ACC112 (cell line): Measurements from ENCODE around the gene FBF1.
"Not testable (repeated sequence)": the region's sequence is repeated elsewhere in the genome, so short reads cannot be mapped to it uniquely, and the experiment has no call there.

Experiments used
- H2AFZ ChIP-seq: fragments of 200-600 bp; sonication (generic); one replicate; pipeline ENCODE4 v1.6.0; 2017; ENCODE audit warnings: antibody characterized with exemption, low read length; ENCODE audit not compliant: unreplicated experiment
- H3K27ac ChIP-seq: fragments of 200-600 bp; sonication (generic); 2 replicates; pipeline ENCODE4 v1.5.1; 2014; ENCODE audit warnings: low read depth, mild to moderate bottlenecking, antibody characterized with exemption, low read length, moderate library complexity
- H3K27me3 ChIP-seq: fragments of 200-600 bp; sonication (generic); 2 replicates; pipeline ENCODE4 v1.6.1; 2014; ENCODE audit warnings: mild to moderate bottlenecking, antibody characterized with exemption, low read length, moderate library complexity, mixed read lengths; ENCODE audit not compliant: insufficient read depth
- H3K36me3 ChIP-seq: fragments of 200-600 bp; sonication (generic); 2 replicates; pipeline ENCODE4 v1.6.1; 2016; ENCODE audit warnings: mild to moderate bottlenecking, antibody characterized with exemption, low read length, moderate library complexity, mixed read lengths; ENCODE audit not compliant: insufficient read depth
- H3K4me1 ChIP-seq: fragments of 200-600 bp; sonication (generic); one replicate; pipeline ENCODE4 v1.6.1; 2016; ENCODE audit warnings: low read length, mixed read lengths; ENCODE audit not compliant: insufficient read depth, unreplicated experiment, control insufficient read depth
- H3K4me3 ChIP-seq: fragments of 200-600 bp; sonication (generic); 2 replicates; pipeline ENCODE4 v1.5.1; 2014; ENCODE audit warnings: mild to moderate bottlenecking, low read depth, low read length
- H3K79me2 ChIP-seq: fragments of 200-600 bp; sonication (generic); one replicate; pipeline ENCODE4 v1.6.0; 2016; ENCODE audit warnings: low read length; ENCODE audit not compliant: control insufficient read depth, unreplicated experiment, insufficient read depth

Gene FBF1

GRCh38 chr17:75872434-75873351 is 68.1 kb downstream of the FBF1 start:
- no peak overlapping the region for H2AFZ ChIP-seq
- H3K4me3 ChIP-seq, result no peak overlapping the region; the same call in 1 of the 2 replicates
- H3K79me2 ChIP-seq, result no peaks in the 10 kb centered on the region
- H3K27me3 ChIP-seq, result no peaks in the 10 kb centered on the region
- H3K4me1 ChIP-seq, result peaks cover 46% of the 10 kb centered on the region
- no peaks in the 10 kb centered on the region for H3K36me3 ChIP-seq
- H3K27ac ChIP-seq, result peak overlapping the region; percentile 89

DNA sequence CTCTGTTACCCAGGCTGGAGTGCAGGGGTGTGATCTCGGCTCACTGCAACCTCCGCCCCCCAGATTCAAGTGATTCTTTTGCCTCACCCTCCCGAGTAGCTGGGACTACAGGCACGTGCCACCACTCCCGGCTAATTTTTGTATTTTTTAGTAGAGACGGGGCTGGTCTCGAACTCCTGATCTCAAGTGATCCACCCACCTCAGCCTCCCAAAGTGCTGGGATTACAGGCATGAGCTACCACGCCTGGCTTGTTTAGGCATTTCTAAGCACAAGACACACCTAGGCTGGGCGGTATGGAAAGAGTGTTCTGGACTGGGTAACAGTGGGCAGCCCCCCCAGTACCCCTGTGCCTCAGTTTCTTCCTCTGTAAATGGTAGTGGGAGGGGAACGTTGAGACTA is 70.6 kb downstream of the FBF1 start:
- Histone ChIP-seq H3K27ac (peak overlapping the region; percentile 74; the same call in 1 of the 2 replicates), H3K4me1 (peaks cover 29% of the 10 kb centered on the region)
- H3K36me3 ChIP-seq, result not testable (repeated sequence)

DNA sequence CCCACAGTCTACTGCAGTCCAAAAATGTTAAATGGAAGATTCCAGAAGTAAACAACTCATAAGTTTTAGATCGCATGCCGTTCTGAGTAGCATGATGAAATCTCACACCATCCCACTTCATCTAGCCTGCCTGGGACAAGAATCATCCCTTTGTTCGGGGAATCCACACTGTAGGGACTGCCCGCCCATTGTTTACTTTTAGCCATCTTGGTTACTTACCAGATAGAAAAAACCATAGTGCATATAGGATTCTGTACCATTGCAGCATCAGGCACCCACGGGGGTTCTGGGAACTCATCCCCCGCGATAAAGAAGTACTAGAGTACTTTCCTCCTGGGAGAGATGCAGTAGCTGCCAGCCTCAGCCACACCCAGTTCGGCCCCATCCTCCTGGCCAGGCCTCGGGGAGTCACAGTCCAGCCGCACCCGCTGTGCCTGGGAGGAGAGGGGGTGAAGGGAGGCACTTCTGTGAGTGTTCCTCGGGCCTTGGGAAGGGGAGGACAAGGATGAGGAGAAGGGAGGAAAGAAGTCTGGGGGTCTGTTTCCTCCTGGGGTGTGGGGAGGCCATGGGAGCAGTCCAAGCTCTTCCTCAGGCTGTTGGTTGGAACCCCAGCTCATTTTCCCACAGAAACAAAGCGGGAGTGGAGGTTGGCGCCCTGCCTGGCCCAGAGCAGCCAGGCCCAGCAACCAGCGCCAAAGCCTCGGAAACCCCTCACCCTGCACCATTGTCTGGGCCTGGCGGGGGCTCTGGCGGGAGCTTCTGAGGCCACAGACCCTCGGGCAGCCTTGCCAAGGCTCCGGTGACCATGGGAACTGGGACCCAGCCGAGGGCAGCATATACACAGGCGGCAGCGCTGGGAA is 71.3 kb downstream of the FBF1 start:
- Histone ChIP-seq H2AFZ (peak overlapping the region; percentile 40), H3K4me3 (peak overlapping the region; percentile 66), H3K4me1 (peaks cover 27% of the 10 kb centered on the region), H3K79me2 (no peaks in the 10 kb centered on the region), H3K27me3 (no peaks in the 10 kb centered on the region), H3K36me3 (no peaks in the 10 kb centered on the region), H3K27ac (peak overlapping the region; percentile 74)

More for the DNA sequence above, 70.6 kb downstream of the FBF1 start:
- not testable (repeated sequence) for H3K79me2 ChIP-seq, H3K4me3 ChIP-seq, H3K27me3 ChIP-seq
- H2AFZ ChIP-seq, result peak overlapping the region; percentile 40

- Histone ChIP-seq H3K4me1 (peaks cover 31% of the 10 kb centered on the region), H2AFZ (peak overlapping the region; percentile 40), H3K27ac (peak overlapping the region; percentile 74)
- H3K27me3 ChIP-seq, H3K4me3 ChIP-seq, H3K79me2 ChIP-seq, H3K36me3 ChIP-seq: not testable (repeated sequence)
Measured at GRCh38 chr17:75868730-75869281, 72.0 kb downstream of the FBF1 start.

DNA sequence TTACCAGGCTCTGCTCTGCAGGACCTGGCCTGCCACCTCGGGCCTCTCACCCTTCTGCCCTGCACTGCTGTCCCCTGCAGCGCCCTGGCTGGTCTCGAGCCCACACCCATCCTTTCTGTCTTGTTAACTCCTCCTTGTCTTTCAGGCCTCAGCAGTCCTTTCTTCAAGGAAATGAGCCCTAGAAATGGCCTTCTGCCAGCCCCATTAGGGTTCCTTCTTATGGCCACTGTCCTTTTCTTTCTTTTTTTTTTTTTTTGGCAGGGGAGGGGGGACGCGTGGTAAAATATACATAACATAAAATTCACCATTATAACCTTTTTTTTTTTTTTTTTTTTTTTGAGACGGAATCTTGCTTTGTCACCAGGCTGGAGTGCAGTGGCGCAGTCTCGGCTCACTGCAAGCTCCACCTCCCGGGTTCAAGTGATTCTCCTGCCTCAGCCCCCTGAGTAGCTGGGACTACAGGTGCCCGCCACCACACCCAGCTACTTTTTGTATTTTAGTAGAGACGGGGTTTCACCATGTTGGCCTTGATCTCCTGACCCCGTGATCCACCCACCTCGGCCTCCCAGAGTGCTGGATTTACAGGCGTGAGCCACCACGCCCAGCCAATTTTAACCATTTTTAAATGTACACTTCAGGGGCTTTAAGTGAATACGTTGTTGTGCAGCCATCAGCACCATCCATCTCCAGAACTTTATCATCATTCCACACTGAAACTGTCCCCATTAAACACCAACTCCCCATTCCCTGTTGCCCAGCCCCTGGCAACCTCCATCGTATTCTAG is 75.2 kb downstream of the FBF1 start:
- H3K4me1 ChIP-seq, result peaks cover 18% of the 10 kb centered on the region
- not testable (repeated sequence) for H3K36me3 ChIP-seq, H3K79me2 ChIP-seq, H3K4me3 ChIP-seq, H3K27me3 ChIP-seq, H3K27ac ChIP-seq, H2AFZ ChIP-seq

- not testable (repeated sequence) for H3K27ac ChIP-seq, H3K4me3 ChIP-seq, H3K79me2 ChIP-seq, H2AFZ ChIP-seq, H3K27me3 ChIP-seq, H3K36me3 ChIP-seq
- peaks cover 17% of the 10 kb centered on the region for H3K4me1 ChIP-seq
Measured at GRCh38 chr17:75864887-75865286, 76.0 kb downstream of the FBF1 start.

- Histone ChIP-seq H3K4me3 (no peak overlapping the region), H3K27ac (no peak overlapping the region), H2AFZ (no peak overlapping the region)
Measured at GRCh38 chr17:75864448-75864871, 76.4 kb downstream of the FBF1 start.

GRCh38 chr17:75861927-75862317 is 78.9 kb downstream of the FBF1 start:
- no peaks in the 10 kb centered on the region for H3K36me3 ChIP-seq
- no peak overlapping the region for H3K4me3 ChIP-seq
- H3K79me2 ChIP-seq, result no peaks in the 10 kb centered on the region
- no peak overlapping the region for H2AFZ ChIP-seq
- H3K27me3 ChIP-seq, result no peaks in the 10 kb centered on the region
- H3K27ac ChIP-seq, result no peak overlapping the region
- H3K4me1 ChIP-seq, result peaks cover 6% of the 10 kb centered on the region

More at GRCh38 chr17:75864448-75864871, 76.4 kb downstream of the FBF1 start:
- peaks cover 12% of the 10 kb centered on the region for H3K4me1 ChIP-seq
- no peaks in the 10 kb centered on the region for H3K27me3 ChIP-seq
- no peaks in the 10 kb centered on the region for H3K79me2 ChIP-seq
- no peaks in the 10 kb centered on the region for H3K36me3 ChIP-seq
